K562 (cell line): ENCODE data around the gene DGCR8. TPM values are rescaled to one million over a fixed set of nuclear protein-coding genes. Genes with fewer than 3 reads are reported as not detected.
A peak's percentile ranks its signal among the peaks of the same experiment; 100 is the strongest.

Experiments
- CHD7 ChIP-seq: fragments of 200-600 bp; sonication (generic); IDR thresholded peaks from one replicate; pipeline ENCODE4 v1.6.1; 2012; ENCODE audit warnings: mild to moderate bottlenecking, low read depth, low read length, inconsistent platforms
- E2F3 ChIP-seq: fragments of 250-450 bp; sonication (Bioruptor Pico); IDR thresholded peaks from 2 replicates; pipeline ENCODE4 v1.4.0; 2020; ENCODE audit warnings: mild to moderate bottlenecking
- GMEB1 ChIP-seq: fragments of 250-450 bp; sonication (Bioruptor Pico); IDR thresholded peaks from 2 replicates; pipeline ENCODE4 v1.4.0; 2020; ENCODE audit warnings: mild to moderate bottlenecking
- HSF4 ChIP-seq: fragments of 250-450 bp; sonication (Bioruptor Pico); IDR thresholded peaks from 2 replicates; pipeline ENCODE4 v2.1.2; 2022; ENCODE audit warnings: mild to moderate bottlenecking, moderate library complexity, borderline replicate concordance
- PML ChIP-seq: IDR thresholded peaks from 2 replicates; pipeline ENCODE4 v1.6.1; 2012; ENCODE audit warnings: low read length, inconsistent platforms
- STAT6 ChIP-seq: sonication (generic); formaldehyde crosslinking; IDR thresholded peaks from 2 replicates; pipeline ENCODE4 v1.8.1; 2023; ENCODE audit warnings: mild to moderate bottlenecking, missing genetic modification reagents
- XRCC5 ChIP-seq: fragments of 200-400 bp; formaldehyde crosslinking; IDR thresholded peaks from 2 replicates; pipeline ENCODE4 v1.6.1; 2017; ENCODE audit warnings: low read depth, mild to moderate bottlenecking, low read length
- ZBTB9 ChIP-seq: fragments of 450-650 bp; formaldehyde crosslinking; IDR thresholded peaks from 2 replicates; pipeline ENCODE4 v1.4.0; 2020; ENCODE audit warnings: mild to moderate bottlenecking, moderate library complexity
- ZNF23 ChIP-seq: fragments of 250-450 bp; sonication (Bioruptor Pico); IDR thresholded peaks from 2 replicates; pipeline ENCODE4 v1.4.0; 2020; ENCODE audit warnings: mild to moderate bottlenecking
- polyA plus RNA-seq, 8 experiments: library from polyadenylated mRNA; depleted of rRNA in 4 of 8; stranded (reverse) in 5 of 8; unstranded in 3 of 8; fragments of >200 nt; fragmentation: Nextera tagmentation in 2 of 8; fragmentation: Illumina TruSeq in 1 of 8; extraction: Ambion mirVana in 2 of 8; extraction: Trizol in 1 of 8; gene quantifications; 2 replicates each; pipeline versions ENCODE4 v1.2.1 to v1.2.3, GENCODE V29; 2011 to 2014; ENCODE audit warnings: inconsistent platforms in 1 of 8, missing spikeins in 1 of 8
- total RNA-seq, 7 experiments: library from RNA; depleted of rRNA in 6 of 7; stranded (reverse); fragments of >200 nt in 6 of 7; fragmentation: Illumina TruSeq in 2 of 7; extraction: Trizol in 2 of 7; gene quantifications; 2 replicates each; pipeline versions ENCODE4 v1.2.1 to v1.2.3, GENCODE V29; 2011 to 2021; ENCODE audit warnings: low replicate concordance in 1 of 7

DGCR8 gene
- total and polyA plus RNA-seq, 9 of the 15 experiments (the other 6 are each of a cell fraction or from before 2014, with no cell fraction given): 5.9 to 144 (median 80.1) TPM

GRCh38 chr22:20117633-20118299 lies 37.7 kb downstream of the DGCR8 start (continued):
- peak; percentile 99 for TF ChIP-seq STAT6 (CRISPR knock-in tag)
- TF ChIP-seq PML: peak; percentile 46; the same call in 1 of the 2 replicates
- TF ChIP-seq CHD7: peak; percentile 69
- peak; percentile 61; the same call in 1 of the 2 replicates for TF ChIP-seq E2F3 (CRISPR knock-in tag)
- TF ChIP-seq ZBTB9 (CRISPR knock-in tag): peak; percentile 89; the same call in 1 of the 2 replicates
- no peak for TF ChIP-seq XRCC5
- TF ChIP-seq HSF4 (CRISPR knock-in tag): 0 out of 2 replicates have a peak, but pooled peaks have one; percentile 29
- TF ChIP-seq ZNF23 (CRISPR knock-in tag): no peak
- TF ChIP-seq GMEB1 (CRISPR knock-in tag): peak; percentile 1; the same call in 1 of the 2 replicates
